DMS153 treated with DMSO at 0.1 percent for 48 hours (cell line): ENCODE results near the gene CFAP43.
"Not testable (repeated sequence)": the region's sequence is repeated elsewhere in the genome, so short reads cannot be mapped to it uniquely, and the experiment has no call there.

Experiments
- DNase-seq: peaks from one replicate; lab custom pipeline; 2025; ENCODE audit not compliant: unreplicated experiment; lab: John Stamatoyannopoulos, UW

CFAP43 gene

GRCh38 chr10:104258209-104258608, 26.0 kb upstream of the CFAP43 start:
- no peak for DNase-seq

- no peak for DNase-seq
These were observed 25.1 kb upstream of the CFAP43 start for GRCh38 chr10:104257235-104257634.

- DNase-seq, result no peak
These were observed 24.3 kb upstream of the CFAP43 start for GRCh38 chr10:104256335-104256961.

GRCh38 chr10:104255311-104255981, 23.3 kb upstream of the CFAP43 start:
- DNase-seq, result peak; percentile 8

GRCh38 chr10:104254493-104255310, 22.5 kb upstream of the CFAP43 start, which contains the start of gene GSTO1:
GSTO1 (plus strand) TSS chr10:104254892; CDS start chr10:104254929, 37 bp downstream.
- DNase-seq, result peak; percentile 41

- DNase-seq, result no peak
These were observed 21.6 kb upstream of the CFAP43 start for GRCh38 chr10:104253606-104254410.

GRCh38 chr10:104253106-104253505, 20.9 kb upstream of the CFAP43 start:
- DNase-seq, result no peak

- DNase-seq, result no peak
These were observed 20.2 kb upstream of the CFAP43 start for GRCh38 chr10:104252368-104252767.

GRCh38 chr10:104251443-104251842, 19.3 kb upstream of the CFAP43 start:
- no peak for DNase-seq

GRCh38 chr10:104250371-104250770, 18.2 kb upstream of the CFAP43 start:
- no peak for DNase-seq

GRCh38 chr10:104248931-104249330, 16.8 kb upstream of the CFAP43 start:
- DNase-seq, result not testable (repeated sequence)

- no peak for DNase-seq
These were observed 15.5 kb upstream of the CFAP43 start for GRCh38 chr10:104247513-104248146.

- no peak for DNase-seq
These were observed 14.8 kb upstream of the CFAP43 start for GRCh38 chr10:104246976-104247375.

GRCh38 chr10:104245066-104245632, 13.0 kb upstream of the CFAP43 start:
- DNase-seq, result no peak

GRCh38 chr10:104243512-104243911, 11.3 kb upstream of the CFAP43 start:
- DNase-seq, result no peak

GRCh38 chr10:104243009-104243408, 10.8 kb upstream of the CFAP43 start:
- DNase-seq, result not testable (repeated sequence)

GRCh38 chr10:104242545-104242944, 10.4 kb upstream of the CFAP43 start:
- no peak for DNase-seq

- no peak for DNase-seq
These were observed 7.9 kb upstream of the CFAP43 start for GRCh38 chr10:104240078-104240477.

- no peak for DNase-seq
These were observed 3.6 kb upstream of the CFAP43 start for GRCh38 chr10:104235801-104236200.

GRCh38 chr10:104234934-104235333, 2.8 kb upstream of the CFAP43 start:
- DNase-seq, result no peak
